Fibroblast of skin of right quadriceps (primary cell): ENCODE measurements around the gene G6PD.
"Not testable (repeated sequence)": the region's sequence is repeated elsewhere in the genome, so short reads cannot be mapped to it uniquely, and the experiment has no call there.

Experiments used
- DNase-seq: peaks from one replicate; pipeline ENCODE4 v3.0.0-alpha.2; 2013

G6PD gene

GRCh38 chrX:154546354-154547244 lies at the start of gene G6PD:
Gene G6PD, minus strand, starts transcription at chrX:154546846. Its CDS starts 691 bp downstream, at chrX:154546155.
- peak; percentile 66 for DNase-seq

- DNase-seq, result peak; percentile 1
Observed at GRCh38 chrX:154595559-154596249, 49.1 kb upstream of the G6PD start.

GRCh38 chrX:154594491-154594890 lies 47.8 kb upstream of the G6PD start:
- DNase-seq, result no peak

- DNase-seq, result no peak
Observed at GRCh38 chrX:154593201-154593600, 46.6 kb upstream of the G6PD start.

- DNase-seq, result no peak
Observed at GRCh38 chrX:154592505-154592904, 45.9 kb upstream of the G6PD start.

GRCh38 chrX:154590415-154590814 lies 43.8 kb upstream of the G6PD start:
- not testable (repeated sequence) for DNase-seq

- DNase-seq, result not testable (repeated sequence)
Observed at GRCh38 chrX:154584585-154585183, 38.0 kb upstream of the G6PD start, which contains the start of gene CTAG1A. Gene CTAG1A, plus strand, starts transcription at chrX:154585133. Its CDS starts 74 bp downstream, at chrX:154585207.

GRCh38 chrX:154582994-154583393 lies 36.3 kb upstream of the G6PD start:
- not testable (repeated sequence) for DNase-seq

GRCh38 chrX:154575076-154575475 lies 28.4 kb upstream of the G6PD start:
- not testable (repeated sequence) for DNase-seq

- not testable (repeated sequence) for DNase-seq
Observed at GRCh38 chrX:154573061-154573460, 26.4 kb upstream of the G6PD start.

GRCh38 chrX:154570361-154570760 lies 23.7 kb upstream of the G6PD start:
- not testable (repeated sequence) for DNase-seq

GRCh38 chrX:154562295-154562694 lies 15.6 kb upstream of the G6PD start:
- not testable (repeated sequence) for DNase-seq

GRCh38 chrX:154560326-154560725 lies 13.7 kb upstream of the G6PD start:
- DNase-seq, result not testable (repeated sequence)

GRCh38 chrX:154558896-154559295 lies 12.2 kb upstream of the G6PD start:
- DNase-seq, result not testable (repeated sequence)

GRCh38 chrX:154558060-154558690 lies 11.5 kb upstream of the G6PD start:
- not testable (repeated sequence) for DNase-seq

GRCh38 chrX:154552112-154552806 lies 5.6 kb upstream of the G6PD start:
- DNase-seq, result not testable (repeated sequence)

- DNase-seq, result no peak
Observed at GRCh38 chrX:154549766-154550165, 3.1 kb upstream of the G6PD start.

GRCh38 chrX:154548028-154548316 lies 1.3 kb upstream of the G6PD start:
- DNase-seq, result peak; percentile 21

- peak; percentile 91 for DNase-seq
Observed at GRCh38 chrX:154547245-154548027, 790 bp upstream of the G6PD start, which contains the start of gene IKBKG. Gene IKBKG, plus strand, starts transcription at chrX:154547620. Its CDS starts 4,383 bp downstream, at chrX:154552003.

GRCh38 chrX:154545673-154546274 lies 872 bp downstream of the G6PD start:
- DNase-seq, result no peak
